MM.1S (cell line): ENCODE measurements around the gene KANSL3.

Experiments
- DNase-seq: peaks from one replicate; pipeline ENCODE4 v3.0.0-alpha.2; 2015
- H2AFZ ChIP-seq: fragments of 300-600 bp; sonication (generic); 2 replicates; pipeline ENCODE4 v1.6.0; 2016; ENCODE audit warnings: antibody characterized with exemption, low read length
- H3F3A ChIP-seq: fragments of 300-600 bp; sonication (generic); 2 replicates; pipeline ENCODE4 v1.6.1; 2016; ENCODE audit warnings: mild to moderate bottlenecking, antibody characterized with exemption, low read length, moderate library complexity, mixed read lengths; ENCODE audit not compliant: insufficient read depth
- H3K27ac ChIP-seq: fragments of 300-600 bp; sonication (generic); 2 replicates; pipeline ENCODE4 v1.5.1; 2016; ENCODE audit warnings: mild to moderate bottlenecking, low read length
- H3K27me3 ChIP-seq: fragments of 300-600 bp; sonication (generic); replicated peaks from 2 replicates; pipeline ENCODE4 v1.6.0; 2016; ENCODE audit warnings: low read length; ENCODE audit not compliant: insufficient read depth
- H3K36me3 ChIP-seq: fragments of 300-600 bp; sonication (generic); replicated peaks from 2 replicates; pipeline ENCODE4 v1.6.1; 2016; ENCODE audit warnings: mild to moderate bottlenecking, low read length, mixed read lengths; ENCODE audit not compliant: insufficient read depth
- H3K4me1 ChIP-seq: fragments of 300-600 bp; sonication (generic); 2 replicates; pipeline ENCODE4 v1.6.1; 2016; ENCODE audit warnings: low read length, mixed read lengths
- H3K4me2 ChIP-seq: fragments of 300-600 bp; sonication (generic); 2 replicates; pipeline ENCODE4 v1.6.0; 2016; ENCODE audit warnings: low read depth, low read length
- H3K4me3 ChIP-seq: fragments of 300-600 bp; sonication (generic); 2 replicates; pipeline ENCODE4 v1.5.1; 2016; ENCODE audit warnings: low read length, mixed read lengths
- H3K79me2 ChIP-seq: fragments of 300-600 bp; sonication (generic); 2 replicates; pipeline ENCODE4 v1.6.1; 2016; ENCODE audit warnings: mixed run types, low read length, mixed read lengths
- H3K9ac ChIP-seq: fragments of 300-600 bp; sonication (generic); 2 replicates; pipeline ENCODE4 v1.6.1; 2016; ENCODE audit warnings: low read length, mixed read lengths
- H3K9me2 ChIP-seq: fragments of 300-600 bp; sonication (generic); replicated peaks from 2 replicates; pipeline ENCODE4 v1.6.1; 2016; ENCODE audit warnings: mild to moderate bottlenecking, low read length, mixed read lengths; ENCODE audit not compliant: insufficient read depth
- H3K9me3 ChIP-seq: fragments of 300-600 bp; sonication (generic); replicated peaks from 2 replicates; pipeline ENCODE4 v1.6.1; 2016; ENCODE audit warnings: mild to moderate bottlenecking, low read length, mixed read lengths; ENCODE audit not compliant: insufficient read depth
- H4K20me1 ChIP-seq: fragments of 300-600 bp; sonication (generic); 2 replicates; pipeline ENCODE4 v1.6.1; 2016; ENCODE audit warnings: mild to moderate bottlenecking, low read length, moderate library complexity, mixed read lengths; ENCODE audit not compliant: insufficient read depth
- CTCF ChIP-seq: fragments of 300-600 bp; sonication (generic); IDR thresholded peaks from 2 replicates; pipeline ENCODE4 v1.5.1; 2016; ENCODE audit warnings: antibody characterized with exemption, low read length, mixed read lengths
- EZH2 ChIP-seq: fragments of 300-600 bp; sonication (generic); optimal IDR thresholded peaks from 2 replicates; pipeline ENCODE3; 2017; ENCODE audit warnings: low read depth, mild to moderate bottlenecking, antibody characterized with exemption, low read length, mixed read lengths
- EZH2phosphoT487 ChIP-seq: fragments of 300-600 bp; sonication (generic); IDR thresholded peaks from 2 replicates; pipeline ENCODE4 v1.6.1; 2018; ENCODE audit warnings: antibody characterized with exemption, low read length

KANSL3 gene

GRCh38 chr2:96623116-96623515 lies 15.0 kb downstream of the KANSL3 start:
- no peak for DNase-seq
- Histone ChIP-seq H3K9me3 (no peaks in the 10 kb centered on the region), H3K4me2 (no peak overlapping the region), H3K9me2 (no peaks in the 10 kb centered on the region), H4K20me1 (no peaks in the 10 kb centered on the region), H3K27ac (no peak overlapping the region), H2AFZ (no peak overlapping the region), H3K79me2 (no peaks in the 10 kb centered on the region), H3K27me3 (no peaks in the 10 kb centered on the region), H3K36me3 (peaks cover 3% of the 10 kb centered on the region; the same call in 1 of the 2 replicates), H3K9ac (no peak overlapping the region), H3K4me3 (no peak overlapping the region), H3K4me1 (no peaks in the 10 kb centered on the region), H3F3A (no peaks in the 10 kb centered on the region; the same call in 1 of the 2 replicates)
- TF ChIP-seq EZH2phosphoT487 (no peak), EZH2 (no peak), CTCF (no peak)

DNA sequence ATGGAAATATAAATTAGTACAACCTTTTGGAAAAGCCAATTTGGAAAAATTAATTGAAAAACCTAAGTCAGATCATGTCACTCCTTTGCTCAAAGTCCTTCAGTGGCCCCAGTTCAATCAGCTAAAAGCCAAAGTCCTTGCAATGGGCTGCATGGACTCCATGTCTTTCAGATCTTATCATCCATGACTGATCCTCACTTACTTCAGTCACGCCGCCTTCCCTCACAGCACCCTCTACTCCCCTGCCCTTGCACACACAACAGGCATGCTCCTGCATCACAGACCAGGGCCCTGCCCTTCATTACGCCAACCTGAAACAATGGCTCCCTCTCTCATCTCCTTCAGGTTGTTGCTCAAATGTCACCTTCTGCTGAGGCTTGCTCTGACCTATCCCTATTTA lies 15.6 kb downstream of the KANSL3 start:
- no peaks in the 10 kb centered on the region for H3K79me2 ChIP-seq
- DNase-seq, result no peak
- no peak overlapping the region for H3K9ac ChIP-seq
- peaks cover 3% of the 10 kb centered on the region; the same call in 1 of the 2 replicates for H3K36me3 ChIP-seq
- H3K9me2 ChIP-seq, result no peaks in the 10 kb centered on the region
- no peak overlapping the region for H2AFZ ChIP-seq
- H3K27ac ChIP-seq, result no peak overlapping the region
- H4K20me1 ChIP-seq, result no peaks in the 10 kb centered on the region
- no peaks in the 10 kb centered on the region for H3K4me1 ChIP-seq
- no peaks in the 10 kb centered on the region; the same call in 1 of the 2 replicates for H3F3A ChIP-seq
- TF ChIP-seq EZH2 (no peak), EZH2phosphoT487 (no peak), CTCF (no peak)
- no peak overlapping the region for H3K4me3 ChIP-seq
- H3K9me3 ChIP-seq, result no peaks in the 10 kb centered on the region
- H3K4me2 ChIP-seq, result no peak overlapping the region
- no peaks in the 10 kb centered on the region for H3K27me3 ChIP-seq

- Histone ChIP-seq H3K4me3 (no peak overlapping the region), H3F3A (no peaks in the 10 kb centered on the region; the same call in 1 of the 2 replicates), H3K4me2 (no peak overlapping the region), H3K27me3 (no peaks in the 10 kb centered on the region), H3K79me2 (peaks cover 10% of the 10 kb centered on the region), H3K9me2 (no peaks in the 10 kb centered on the region), H3K36me3 (peaks cover 3% of the 10 kb centered on the region; the same call in 1 of the 2 replicates), H3K27ac (no peak overlapping the region), H4K20me1 (no peaks in the 10 kb centered on the region), H3K9me3 (no peaks in the 10 kb centered on the region), H3K4me1 (0 out of 2 replicates have a peak, but pooled peaks cover 6% of the 10 kb centered on the region), H2AFZ (no peak overlapping the region), H3K9ac (no peak overlapping the region)
- DNase-seq, result no peak
- no peak for TF ChIP-seq EZH2phosphoT487
- TF ChIP-seq EZH2, result no peak
- TF ChIP-seq CTCF, result no peak
These were observed 19.4 kb downstream of the KANSL3 start for GRCh38 chr2:96618596-96619283.
